SIG-M5 (cell line): ENCODE results near the gene SPEM1.

Source experiments
- DNase-seq: peaks from one replicate; lab custom pipeline; 2025; lab: John Stamatoyannopoulos, UW

The SPEM1 gene

GRCh38 chr17:7419819-7420610, at the start of gene SPEM1:
SPEM1 (plus strand) TSS chr17:7420324; CDS start chr17:7420385, 61 bp downstream.
- no peak for DNase-seq

GRCh38 chr17:7370853-7371252, 49.3 kb upstream of the SPEM1 start:
- DNase-seq: no peak

GRCh38 chr17:7374353-7374752, 45.8 kb upstream of the SPEM1 start:
- DNase-seq: no peak

- DNase-seq: no peak
Measured at GRCh38 chr17:7379134-7379533, 41.0 kb upstream of the SPEM1 start.

- no peak for DNase-seq
Measured at GRCh38 chr17:7380321-7380720, 39.8 kb upstream of the SPEM1 start.

GRCh38 chr17:7380855-7381683, 39.1 kb upstream of the SPEM1 start, which contains the start of gene TNK1:
TNK1 (plus strand) TSS chr17:7381089; CDS start chr17:7382927, 1,838 bp downstream.
- DNase-seq: no peak

- DNase-seq: no peak
Measured at GRCh38 chr17:7382901-7383300, 37.2 kb upstream of the SPEM1 start.

- DNase-seq: no peak
Measured at GRCh38 chr17:7383371-7383741, 36.8 kb upstream of the SPEM1 start.

- DNase-seq: no peak
Measured at GRCh38 chr17:7383742-7384488, 36.2 kb upstream of the SPEM1 start.

- no peak for DNase-seq
Measured at GRCh38 chr17:7384489-7385081, 35.5 kb upstream of the SPEM1 start.

GRCh38 chr17:7388856-7389255, 31.3 kb upstream of the SPEM1 start:
- DNase-seq: no peak

- no peak for DNase-seq
Measured at GRCh38 chr17:7389924-7390910, 29.9 kb upstream of the SPEM1 start.

- DNase-seq: no peak
Measured at GRCh38 chr17:7391307-7391706, 28.8 kb upstream of the SPEM1 start.

- no peak for DNase-seq
Measured at GRCh38 chr17:7392696-7393612, 27.2 kb upstream of the SPEM1 start.

GRCh38 chr17:7393613-7394451, 26.3 kb upstream of the SPEM1 start:
- no peak for DNase-seq

- DNase-seq: no peak
Measured at GRCh38 chr17:7394452-7395191, 25.5 kb upstream of the SPEM1 start, which contains the start of gene PLSCR3. PLSCR3 (minus strand) TSS chr17:7394525; CDS start chr17:7394110, 415 bp downstream.

- DNase-seq: no peak
Measured at GRCh38 chr17:7396147-7396546, 24.0 kb upstream of the SPEM1 start.

GRCh38 chr17:7398612-7399011, 21.5 kb upstream of the SPEM1 start:
- no peak for DNase-seq
